Testis (tissue), 2 donors: ENCODE measurements around the gene PAX8.

ENCODE experiments used
- POLR2A ChIP-seq: fragments of 450-650 bp; IDR thresholded peaks from one replicate; pipeline ENCODE4 v1.6.1; 2017; ENCODE audit warnings: antibody characterized with exemption, mild to moderate bottlenecking, moderate library complexity
- TF ChIP-seq, protein P1 (sequence below), 3 experiments: fragments of 450-650 bp in 2 of 3; fragments of 200-600 bp in 1 of 3; sonication (generic) in 1 of 3; IDR thresholded peaks; one replicate each; pipeline ENCODE4 v1.5.1; 2016 to 2019; ENCODE audit warnings: antibody characterized with exemption in 3 of 3, mild to moderate bottlenecking in 2 of 3, moderate library complexity in 1 of 3

GRCh38 chr2:113238871-113239839 is 39.6 kb downstream of the PAX8 start:
- TF ChIP-seq, protein P1, sequence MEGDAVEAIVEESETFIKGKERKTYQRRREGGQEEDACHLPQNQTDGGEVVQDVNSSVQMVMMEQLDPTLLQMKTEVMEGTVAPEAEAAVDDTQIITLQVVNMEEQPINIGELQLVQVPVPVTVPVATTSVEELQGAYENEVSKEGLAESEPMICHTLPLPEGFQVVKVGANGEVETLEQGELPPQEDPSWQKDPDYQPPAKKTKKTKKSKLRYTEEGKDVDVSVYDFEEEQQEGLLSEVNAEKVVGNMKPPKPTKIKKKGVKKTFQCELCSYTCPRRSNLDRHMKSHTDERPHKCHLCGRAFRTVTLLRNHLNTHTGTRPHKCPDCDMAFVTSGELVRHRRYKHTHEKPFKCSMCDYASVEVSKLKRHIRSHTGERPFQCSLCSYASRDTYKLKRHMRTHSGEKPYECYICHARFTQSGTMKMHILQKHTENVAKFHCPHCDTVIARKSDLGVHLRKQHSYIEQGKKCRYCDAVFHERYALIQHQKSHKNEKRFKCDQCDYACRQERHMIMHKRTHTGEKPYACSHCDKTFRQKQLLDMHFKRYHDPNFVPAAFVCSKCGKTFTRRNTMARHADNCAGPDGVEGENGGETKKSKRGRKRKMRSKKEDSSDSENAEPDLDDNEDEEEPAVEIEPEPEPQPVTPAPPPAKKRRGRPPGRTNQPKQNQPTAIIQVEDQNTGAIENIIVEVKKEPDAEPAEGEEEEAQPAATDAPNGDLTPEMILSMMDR (IDR thresholded peaks at IDR 0.05): no peak
- TF ChIP-seq POLR2A: no peak
